Fibroblast of villous mesenchyme (primary cell): ENCODE data around the gene MCF2L. TPM values are rescaled to one million over a fixed set of nuclear protein-coding genes. Genes with fewer than 3 reads are reported as not detected.

Experiments
- DNase-seq: peaks from one replicate; pipeline ENCODE4 v3.0.0-alpha.2; 2010; ENCODE audit warnings: low read depth
- H3K4me3 ChIP-seq: 2 replicates; pipeline ENCODE4 v1.5.1; 2011; ENCODE audit warnings: low read depth, mild to moderate bottlenecking, low read length
- CTCF ChIP-seq: IDR thresholded peaks from 2 replicates; pipeline ENCODE4 v1.5.1; 2012; ENCODE audit warnings: low read depth, mild to moderate bottlenecking, low read length; ENCODE audit not compliant: insufficient read depth
- total RNA-seq: library from RNA; depleted of rRNA; stranded (reverse); fragments of >200 nt; gene quantifications from 2 replicates; pipeline ENCODE4 v1.2.3, GENCODE V29; 2012

Gene MCF2L
- total RNA-seq, 1 donor = under 0.01 TPM

- TF ChIP-seq CTCF = no peak
- no peak overlapping the region for H3K4me3 ChIP-seq
- DNase-seq = no peak
These were observed 171.9 kb downstream of the MCF2L start for GRCh38 chr13:113140677-113141600.

GRCh38 chr13:113141601-113141970 is 172.6 kb downstream of the MCF2L start:
- no peak overlapping the region for H3K4me3 ChIP-seq
- TF ChIP-seq CTCF = no peak
- no peak for DNase-seq

GRCh38 chr13:113142876-113143275 is 173.9 kb downstream of the MCF2L start:
- no peak overlapping the region for H3K4me3 ChIP-seq
- no peak for TF ChIP-seq CTCF
- no peak for DNase-seq

- no peak for TF ChIP-seq CTCF
- no peak overlapping the region for H3K4me3 ChIP-seq
- DNase-seq = no peak
These were observed 174.6 kb downstream of the MCF2L start for GRCh38 chr13:113143466-113144254.

DNA sequence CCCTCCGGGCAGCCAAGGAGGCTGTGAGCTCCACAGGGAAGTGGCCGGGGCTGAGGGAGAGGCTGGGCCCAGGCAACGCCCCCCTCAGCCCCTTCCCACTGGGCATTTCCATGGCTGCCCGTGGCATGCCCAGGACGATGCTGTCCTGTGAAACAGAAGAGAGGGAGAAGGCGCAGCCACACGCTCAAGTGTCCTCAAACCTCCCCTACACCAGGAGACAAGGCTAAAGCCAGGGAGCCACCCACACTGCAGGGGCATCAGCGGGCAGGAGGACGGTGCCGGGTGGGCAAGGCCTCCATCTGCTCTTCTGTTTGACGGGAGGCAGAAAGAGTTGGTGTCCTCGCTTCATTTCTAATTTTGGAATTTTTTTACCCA is 175.2 kb downstream of the MCF2L start:
- TF ChIP-seq CTCF = no peak
- no peak for DNase-seq
- H3K4me3 ChIP-seq = no peak overlapping the region

- no peak overlapping the region for H3K4me3 ChIP-seq
- no peak for TF ChIP-seq CTCF
- DNase-seq = no peak
These were observed 176.5 kb downstream of the MCF2L start for GRCh38 chr13:113145496-113145895.
